Measurements from ENCODE around the gene SLC5A3. TPM values are rescaled to one million over a fixed set of nuclear protein-coding genes. Genes with fewer than 3 reads are reported as not detected.
A peak's percentile ranks its signal among the peaks of the same experiment; 100 is the strongest.

Gene SLC5A3
- total and polyA plus RNA-seq, 2 of the 8 experiments (the other 6 are each of a cell fraction or from before 2014, with no cell fraction given), result 4.0 to 19.4 TPM

DNA sequence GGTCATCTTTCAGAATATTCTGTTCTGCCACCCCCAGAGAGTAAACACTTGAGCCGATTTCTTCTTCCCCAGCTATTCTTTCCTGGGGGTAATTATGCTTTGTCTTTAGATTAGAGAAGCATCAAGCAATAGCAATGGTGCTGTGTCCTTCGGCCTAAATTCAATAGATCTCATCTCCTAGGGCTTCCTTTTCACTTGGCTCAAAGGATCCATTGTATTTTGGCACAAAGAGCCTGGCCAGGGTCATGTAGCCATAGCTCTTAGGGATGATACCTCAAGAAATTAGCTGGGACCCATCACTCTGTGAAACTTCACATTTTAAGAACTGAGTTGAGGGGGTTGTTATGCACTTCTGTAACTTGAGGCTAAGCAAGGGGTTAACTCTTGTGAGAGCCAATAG, 27.0 kb downstream of the SLC5A3 start:
- no peaks in the 10 kb centered on the region for H3K9me3 ChIP-seq (ENCODE audit: insufficient read depth in 2 of 2, low read depth in 1 of 2, low read length in 1 of 2)
- 81% methylated on average over 2 of the region's 2 CpGs; no CpG with 5 or more reads in 1 of the 2 experiments for WGBS, 2 experiments (ENCODE audit: extremely low coverage in 1 of 2, insufficient coverage in 1 of 2, insufficient read length in 1 of 2, insufficient replicate concordance in 2 of 2, low coverage in 1 of 2, low lambda C conversion rate in 2 of 2, missing lambda C conversion rate in 1 of 2)
- H3K4ac ChIP-seq (replicated peaks; ENCODE audit: insufficient read length, low read depth, low read length), result no peak overlapping the region
- DNase-seq (ENCODE audit: low read depth in 1 of 2, low spot score in 2 of 2) (no peak), FAIRE-seq (no peak)
- H3K9ac ChIP-seq (replicated peaks in 1 of 4; ENCODE audit: extremely low read depth in 1 of 4, low read depth in 3 of 4, low read length in 3 of 4), result peak overlapping the region in 1 of 4 experiments; percentile 34; a peak in 1 of 7 replicates
- no peak overlapping the region for H3K27ac ChIP-seq (ENCODE audit: low read depth, low read length)
- ChIA-PET POLR2A (ENCODE audit: partially characterized antibody) (interaction anchor here (0.7 to 1.9 kb wide), 6 partner anchors 11 to 176 kb away, joined by 3 to 7 read pairs (median 3); partner anchors contain the start of genes MRPS6 and SLC5A3), CTCF (ENCODE audit: partially characterized antibody) (interaction anchor here (1.0 to 12.2 kb wide), 7 partner anchors 7 to 248 kb away, joined by 3 to 103 read pairs (median 5); no protein-coding TSS in a partner anchor)
- H3K4me1 ChIP-seq (replicated peaks in 1 of 4; ENCODE audit: control insufficient read depth in 3 of 4, insufficient read depth in 4 of 4, low read length in 3 of 4), result peaks cover 0 to 9% (median 3%) of the 10 kb centered on the region in 4 experiments; a peak in 4 of 7 replicates
- H3K27me3 ChIP-seq (replicated peaks in 1 of 4; ENCODE audit: control insufficient read depth in 3 of 4, extremely low read depth in 1 of 4, insufficient read depth in 3 of 4, low read length in 3 of 4), result no peaks in the 10 kb centered on the region
- no peak overlapping the region for H2BK20ac ChIP-seq (ENCODE audit: low read length)
- no peak overlapping the region for H3K4me3 ChIP-seq (ENCODE audit: extremely low read depth in 1 of 4, insufficient read depth in 2 of 4, low read depth in 3 of 4, low read length in 4 of 4)
- H4K8ac ChIP-seq (ENCODE audit: extremely low read depth, insufficient read depth, low read length), result no peak overlapping the region
- TF ChIP-seq HDAC2 (IDR thresholded peaks at IDR 0.05; ENCODE audit: borderline replicate concordance in 1 of 2, low read depth in 2 of 2, low read length in 2 of 2) (no peak), RFX5 (IDR thresholded peaks at IDR 0.05; ENCODE audit: borderline replicate concordance, low read depth, low read length) (no peak)
- peaks cover 13% of the 10 kb centered on the region for H3K79me1 ChIP-seq (ENCODE audit: low read depth, low read length)
- H2BK15ac ChIP-seq (ENCODE audit: low read length), result no peak overlapping the region
- H2BK5ac ChIP-seq (ENCODE audit: low read depth, low read length), result no peak overlapping the region
- H3K23ac ChIP-seq (ENCODE audit: insufficient read length), result no peak overlapping the region
- H3K18ac ChIP-seq (ENCODE audit: extremely low read depth, low read length), result no peak overlapping the region
- peak overlapping the region in 1 of 2 experiments; percentile 27; a peak in 2 of 4 replicates for H3K4me2 ChIP-seq (ENCODE audit: insufficient read depth in 1 of 2, low read depth in 2 of 2, low read length in 2 of 2)
- no peak overlapping the region for H2AK5ac ChIP-seq (ENCODE audit: low read depth, low read length)
- no peak overlapping the region for H3K56ac ChIP-seq (replicated peaks; ENCODE audit: insufficient read length, low read depth, low read length)
- H4K91ac ChIP-seq (replicated peaks; ENCODE audit: insufficient read length, low read length), result no peak overlapping the region
- H4K20me1 ChIP-seq (replicated peaks in 1 of 2; ENCODE audit: control insufficient read depth in 1 of 2, insufficient read depth in 2 of 2, low read length in 2 of 2), result peaks cover 12 to 13% of the 10 kb centered on the region in 2 experiments
- H3K36me3 ChIP-seq (ENCODE audit: control insufficient read depth in 2 of 4, insufficient read depth in 4 of 4, low read length in 3 of 4), result peaks cover 0 to 14% (median 7%) of the 10 kb centered on the region in 4 experiments; a peak in 5 of 8 replicates
- no peak overlapping the region for H2BK120ac ChIP-seq (replicated peaks; ENCODE audit: low read depth, low read length)
- no peak overlapping the region for H4K5ac ChIP-seq (ENCODE audit: insufficient read length, low read depth, low read length)
- H3K23me2 ChIP-seq (ENCODE audit: low read depth, low read length), result no peaks in the 10 kb centered on the region
- H3K14ac ChIP-seq (ENCODE audit: insufficient read length), result no peak overlapping the region
- H3K79me2 ChIP-seq (ENCODE audit: control insufficient read depth in 1 of 2, insufficient read depth in 2 of 2, low read length in 2 of 2), result peaks cover 8 to 99% of the 10 kb centered on the region in 2 experiments; a peak in 2 of 4 replicates
- H2BK12ac ChIP-seq (ENCODE audit: low read depth, low read length), result no peak overlapping the region
- H2AFZ ChIP-seq (ENCODE audit: low read length), result no peak overlapping the region
